HepG2 (cell line): Measurements from ENCODE around the gene YWHAB. TPM values are rescaled to one million over a fixed set of nuclear protein-coding genes. Genes with fewer than 3 reads are reported as not detected.

Experiments used
- KMT2A ChIP-seq: sonication (generic); formaldehyde crosslinking; IDR thresholded peaks from 2 replicates; pipeline ENCODE4 v1.4.0; 2020; ENCODE audit warnings: missing genetic modification reagents
- MED1 ChIP-seq: sonication (generic); formaldehyde crosslinking; IDR thresholded peaks from 2 replicates; pipeline ENCODE4 v1.4.0; 2020; ENCODE audit warnings: missing genetic modification reagents
- NFKBIZ ChIP-seq: IDR thresholded peaks from 2 replicates; pipeline ENCODE4 v1.6.1; 2018; ENCODE audit warnings: missing genetic modification reagents, missing compliant biosample characterization
- SATB2 ChIP-seq: sonication (generic); formaldehyde crosslinking; IDR thresholded peaks from 2 replicates; pipeline ENCODE4 v1.5.0; 2020; ENCODE audit warnings: missing genetic modification reagents
- ZBTB7A ChIP-seq: sonication (generic); formaldehyde crosslinking; IDR thresholded peaks from 2 replicates; pipeline ENCODE4 v1.8.0; 2022; ENCODE audit warnings: mild to moderate bottlenecking, missing genetic modification reagents
- ZNF790 ChIP-seq: sonication (generic); formaldehyde crosslinking; IDR thresholded peaks from 2 replicates; pipeline ENCODE4 v1.8.0; 2022; ENCODE audit warnings: missing genetic modification reagents, mild to moderate bottlenecking, borderline replicate concordance
- polyA plus RNA-seq, 8 experiments: library from polyadenylated mRNA; depleted of rRNA in 3 of 8; stranded (reverse) in 7 of 8; unstranded in 1 of 8; fragments of >200 nt; fragmentation: Illumina TruSeq in 4 of 8; extraction: Trizol in 4 of 8; gene quantifications; 2 replicates each; pipeline versions ENCODE4 v1.2.1 to v1.2.3, GENCODE V29; 2011 to 2016; ENCODE audit warnings: low read depth in 4 of 8, missing spikeins in 1 of 8, mixed read lengths in 1 of 8; ENCODE audit not compliant: insufficient read depth in 1 of 8
- total RNA-seq, 5 experiments: library from RNA; depleted of rRNA; stranded (reverse); fragments of >200 nt; fragmentation: Illumina TruSeq; extraction: Trizol; gene quantifications; 2 replicates each; pipeline ENCODE4 v1.2.3, GENCODE V29; 2016; ENCODE audit warnings: low read depth in 1 of 5
- TF ChIP-seq, protein P1 (sequence below), 2 experiments: fragments of 450-650 bp in 1 of 2; sonication (generic) in 1 of 2; formaldehyde crosslinking in 1 of 2; IDR thresholded peaks; 2 replicates each; pipeline versions ENCODE4 v1.6.1 to v1.8.0; 2016 to 2022; ENCODE audit warnings: antibody characterized with exemption in 1 of 2, mild to moderate bottlenecking in 1 of 2, missing genetic modification reagents in 1 of 2
- TF ChIP-seq, protein P2 (sequence below): IDR thresholded peaks from 2 replicates; pipeline ENCODE4 v1.6.1; 2016; ENCODE audit warnings: missing compliant biosample characterization, missing genetic modification reagents, borderline replicate concordance
- TF ChIP-seq, protein P3 (sequence below): IDR thresholded peaks from 2 replicates; pipeline ENCODE4 v1.6.1; 2016; ENCODE audit warnings: low read depth, missing genetic modification reagents, missing compliant biosample characterization
- TF ChIP-seq, protein P4 (sequence below): sonication (generic); formaldehyde crosslinking; IDR thresholded peaks from 2 replicates; pipeline ENCODE4 v1.8.0; 2022; ENCODE audit warnings: missing genetic modification reagents, mild to moderate bottlenecking, moderate library complexity, borderline replicate concordance

The YWHAB gene
- total and polyA plus RNA-seq, 2 of the 13 experiments (the other 11 are each of a cell fraction or from before 2014, with no cell fraction given), result 77.2 to 121 TPM

DNA sequence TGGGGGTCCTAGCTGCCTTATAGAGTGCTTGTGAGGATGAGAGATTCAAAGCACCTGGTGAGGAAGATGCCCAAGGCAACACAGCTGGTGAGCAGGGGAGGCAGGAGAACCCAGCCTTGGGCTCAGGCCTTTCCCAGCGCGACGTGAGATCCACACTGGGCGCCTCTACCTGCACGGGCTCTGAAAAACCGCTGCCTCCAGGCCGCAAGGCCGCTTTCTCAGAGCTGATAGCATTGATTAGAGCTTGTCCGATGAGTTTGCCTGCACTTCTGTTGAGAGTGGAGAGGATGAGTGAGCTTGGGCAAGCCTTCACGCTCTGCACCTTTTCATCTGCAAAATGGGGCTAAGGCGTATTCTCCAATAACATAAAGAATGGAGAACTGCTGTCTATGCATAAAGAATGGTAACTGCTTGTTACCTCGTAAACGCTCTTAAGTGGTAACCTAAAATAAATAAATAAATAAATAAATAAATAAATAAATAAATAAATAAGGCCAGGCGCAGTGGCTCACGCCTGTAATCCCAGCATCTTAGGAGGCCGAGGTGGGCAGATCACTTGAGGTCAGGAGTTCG is 25.3 kb downstream of the YWHAB start (continued):
- TF ChIP-seq, protein P1, sequence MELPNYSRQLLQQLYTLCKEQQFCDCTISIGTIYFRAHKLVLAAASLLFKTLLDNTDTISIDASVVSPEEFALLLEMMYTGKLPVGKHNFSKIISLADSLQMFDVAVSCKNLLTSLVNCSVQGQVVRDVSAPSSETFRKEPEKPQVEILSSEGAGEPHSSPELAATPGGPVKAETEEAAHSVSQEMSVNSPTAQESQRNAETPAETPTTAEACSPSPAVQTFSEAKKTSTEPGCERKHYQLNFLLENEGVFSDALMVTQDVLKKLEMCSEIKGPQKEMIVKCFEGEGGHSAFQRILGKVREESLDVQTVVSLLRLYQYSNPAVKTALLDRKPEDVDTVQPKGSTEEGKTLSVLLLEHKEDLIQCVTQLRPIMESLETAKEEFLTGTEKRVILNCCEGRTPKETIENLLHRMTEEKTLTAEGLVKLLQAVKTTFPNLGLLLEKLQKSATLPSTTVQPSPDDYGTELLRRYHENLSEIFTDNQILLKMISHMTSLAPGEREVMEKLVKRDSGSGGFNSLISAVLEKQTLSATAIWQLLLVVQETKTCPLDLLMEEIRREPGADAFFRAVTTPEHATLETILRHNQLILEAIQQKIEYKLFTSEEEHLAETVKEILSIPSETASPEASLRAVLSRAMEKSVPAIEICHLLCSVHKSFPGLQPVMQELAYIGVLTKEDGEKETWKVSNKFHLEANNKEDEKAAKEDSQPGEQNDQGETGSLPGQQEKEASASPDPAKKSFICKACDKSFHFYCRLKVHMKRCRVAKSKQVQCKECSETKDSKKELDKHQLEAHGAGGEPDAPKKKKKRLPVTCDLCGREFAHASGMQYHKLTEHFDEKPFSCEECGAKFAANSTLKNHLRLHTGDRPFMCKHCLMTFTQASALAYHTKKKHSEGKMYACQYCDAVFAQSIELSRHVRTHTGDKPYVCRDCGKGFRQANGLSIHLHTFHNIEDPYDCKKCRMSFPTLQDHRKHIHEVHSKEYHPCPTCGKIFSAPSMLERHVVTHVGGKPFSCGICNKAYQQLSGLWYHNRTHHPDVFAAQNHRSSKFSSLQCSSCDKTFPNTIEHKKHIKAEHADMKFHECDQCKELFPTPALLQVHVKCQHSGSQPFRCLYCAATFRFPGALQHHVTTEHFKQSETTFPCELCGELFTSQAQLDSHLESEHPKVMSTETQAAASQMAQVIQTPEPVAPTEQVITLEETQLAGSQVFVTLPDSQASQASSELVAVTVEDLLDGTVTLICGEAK (IDR thresholded peaks at IDR 0.05), result no peak
- TF ChIP-seq, protein P1 (CRISPR knock-in tag; IDR thresholded peaks at IDR 0.05), result 0 out of 2 replicates have a peak, but pooled peaks have one; percentile 32
- peak; percentile 39; the same call in 1 of the 2 replicates for TF ChIP-seq ZBTB7A (CRISPR knock-in tag)
- TF ChIP-seq NFKBIZ (CRISPR knock-in tag), result no peak
- TF ChIP-seq, protein P2, sequence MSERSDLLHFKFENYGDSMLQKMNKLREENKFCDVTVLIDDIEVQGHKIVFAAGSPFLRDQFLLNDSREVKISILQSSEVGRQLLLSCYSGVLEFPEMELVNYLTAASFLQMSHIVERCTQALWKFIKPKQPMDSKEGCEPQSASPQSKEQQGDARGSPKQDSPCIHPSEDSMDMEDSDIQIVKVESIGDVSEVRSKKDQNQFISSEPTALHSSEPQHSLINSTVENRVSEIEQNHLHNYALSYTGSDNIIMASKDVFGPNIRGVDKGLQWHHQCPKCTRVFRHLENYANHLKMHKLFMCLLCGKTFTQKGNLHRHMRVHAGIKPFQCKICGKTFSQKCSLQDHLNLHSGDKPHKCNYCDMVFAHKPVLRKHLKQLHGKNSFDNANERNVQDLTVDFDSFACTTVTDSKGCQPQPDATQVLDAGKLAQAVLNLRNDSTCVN (CRISPR knock-in tag), result no peak
- TF ChIP-seq, protein P3, sequence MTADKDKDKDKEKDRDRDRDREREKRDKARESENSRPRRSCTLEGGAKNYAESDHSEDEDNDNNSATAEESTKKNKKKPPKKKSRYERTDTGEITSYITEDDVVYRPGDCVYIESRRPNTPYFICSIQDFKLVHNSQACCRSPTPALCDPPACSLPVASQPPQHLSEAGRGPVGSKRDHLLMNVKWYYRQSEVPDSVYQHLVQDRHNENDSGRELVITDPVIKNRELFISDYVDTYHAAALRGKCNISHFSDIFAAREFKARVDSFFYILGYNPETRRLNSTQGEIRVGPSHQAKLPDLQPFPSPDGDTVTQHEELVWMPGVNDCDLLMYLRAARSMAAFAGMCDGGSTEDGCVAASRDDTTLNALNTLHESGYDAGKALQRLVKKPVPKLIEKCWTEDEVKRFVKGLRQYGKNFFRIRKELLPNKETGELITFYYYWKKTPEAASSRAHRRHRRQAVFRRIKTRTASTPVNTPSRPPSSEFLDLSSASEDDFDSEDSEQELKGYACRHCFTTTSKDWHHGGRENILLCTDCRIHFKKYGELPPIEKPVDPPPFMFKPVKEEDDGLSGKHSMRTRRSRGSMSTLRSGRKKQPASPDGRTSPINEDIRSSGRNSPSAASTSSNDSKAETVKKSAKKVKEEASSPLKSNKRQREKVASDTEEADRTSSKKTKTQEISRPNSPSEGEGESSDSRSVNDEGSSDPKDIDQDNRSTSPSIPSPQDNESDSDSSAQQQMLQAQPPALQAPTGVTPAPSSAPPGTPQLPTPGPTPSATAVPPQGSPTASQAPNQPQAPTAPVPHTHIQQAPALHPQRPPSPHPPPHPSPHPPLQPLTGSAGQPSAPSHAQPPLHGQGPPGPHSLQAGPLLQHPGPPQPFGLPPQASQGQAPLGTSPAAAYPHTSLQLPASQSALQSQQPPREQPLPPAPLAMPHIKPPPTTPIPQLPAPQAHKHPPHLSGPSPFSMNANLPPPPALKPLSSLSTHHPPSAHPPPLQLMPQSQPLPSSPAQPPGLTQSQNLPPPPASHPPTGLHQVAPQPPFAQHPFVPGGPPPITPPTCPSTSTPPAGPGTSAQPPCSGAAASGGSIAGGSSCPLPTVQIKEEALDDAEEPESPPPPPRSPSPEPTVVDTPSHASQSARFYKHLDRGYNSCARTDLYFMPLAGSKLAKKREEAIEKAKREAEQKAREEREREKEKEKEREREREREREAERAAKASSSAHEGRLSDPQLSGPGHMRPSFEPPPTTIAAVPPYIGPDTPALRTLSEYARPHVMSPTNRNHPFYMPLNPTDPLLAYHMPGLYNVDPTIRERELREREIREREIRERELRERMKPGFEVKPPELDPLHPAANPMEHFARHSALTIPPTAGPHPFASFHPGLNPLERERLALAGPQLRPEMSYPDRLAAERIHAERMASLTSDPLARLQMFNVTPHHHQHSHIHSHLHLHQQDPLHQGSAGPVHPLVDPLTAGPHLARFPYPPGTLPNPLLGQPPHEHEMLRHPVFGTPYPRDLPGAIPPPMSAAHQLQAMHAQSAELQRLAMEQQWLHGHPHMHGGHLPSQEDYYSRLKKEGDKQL (CRISPR knock-in tag), result 0 out of 2 replicates have a peak, but pooled peaks have one; percentile 8
- TF ChIP-seq ZNF790, result 0 out of 2 replicates have a peak, but pooled peaks have one; percentile 21
- TF ChIP-seq SATB2 (CRISPR knock-in tag), result no peak
- TF ChIP-seq KMT2A (CRISPR knock-in tag), result no peak; the same call in 1 of the 2 replicates
- TF ChIP-seq MED1 (CRISPR knock-in tag), result no peak
- TF ChIP-seq, protein P4, sequence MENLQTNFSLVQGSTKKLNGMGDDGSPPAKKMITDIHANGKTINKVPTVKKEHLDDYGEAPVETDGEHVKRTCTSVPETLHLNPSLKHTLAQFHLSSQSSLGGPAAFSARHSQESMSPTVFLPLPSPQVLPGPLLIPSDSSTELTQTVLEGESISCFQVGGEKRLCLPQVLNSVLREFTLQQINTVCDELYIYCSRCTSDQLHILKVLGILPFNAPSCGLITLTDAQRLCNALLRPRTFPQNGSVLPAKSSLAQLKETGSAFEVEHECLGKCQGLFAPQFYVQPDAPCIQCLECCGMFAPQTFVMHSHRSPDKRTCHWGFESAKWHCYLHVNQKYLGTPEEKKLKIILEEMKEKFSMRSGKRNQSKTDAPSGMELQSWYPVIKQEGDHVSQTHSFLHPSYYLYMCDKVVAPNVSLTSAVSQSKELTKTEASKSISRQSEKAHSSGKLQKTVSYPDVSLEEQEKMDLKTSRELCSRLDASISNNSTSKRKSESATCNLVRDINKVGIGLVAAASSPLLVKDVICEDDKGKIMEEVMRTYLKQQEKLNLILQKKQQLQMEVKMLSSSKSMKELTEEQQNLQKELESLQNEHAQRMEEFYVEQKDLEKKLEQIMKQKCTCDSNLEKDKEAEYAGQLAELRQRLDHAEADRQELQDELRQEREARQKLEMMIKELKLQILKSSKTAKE (CRISPR knock-in tag), result no peak
